Inflammatory macrophage treated with lipopolysaccharide for 1 hour (primary cell): ENCODE data around the gene DYNLT2.

ENCODE experiments used
- DNase-seq, 2 donors: peaks; one replicate each; pipeline ENCODE4 v3.0.0-alpha.2; 2020 to 2022

The DYNLT2 gene, protein sequence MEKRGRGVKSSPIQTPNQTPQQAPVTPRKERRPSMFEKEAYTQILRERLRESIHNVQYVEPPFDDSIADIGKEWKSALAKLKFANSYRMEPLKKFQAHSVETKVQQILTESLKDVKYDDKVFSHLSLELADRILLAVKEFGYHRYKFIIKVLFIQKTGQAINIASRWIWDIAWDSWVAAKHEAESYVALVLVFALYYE

DNA sequence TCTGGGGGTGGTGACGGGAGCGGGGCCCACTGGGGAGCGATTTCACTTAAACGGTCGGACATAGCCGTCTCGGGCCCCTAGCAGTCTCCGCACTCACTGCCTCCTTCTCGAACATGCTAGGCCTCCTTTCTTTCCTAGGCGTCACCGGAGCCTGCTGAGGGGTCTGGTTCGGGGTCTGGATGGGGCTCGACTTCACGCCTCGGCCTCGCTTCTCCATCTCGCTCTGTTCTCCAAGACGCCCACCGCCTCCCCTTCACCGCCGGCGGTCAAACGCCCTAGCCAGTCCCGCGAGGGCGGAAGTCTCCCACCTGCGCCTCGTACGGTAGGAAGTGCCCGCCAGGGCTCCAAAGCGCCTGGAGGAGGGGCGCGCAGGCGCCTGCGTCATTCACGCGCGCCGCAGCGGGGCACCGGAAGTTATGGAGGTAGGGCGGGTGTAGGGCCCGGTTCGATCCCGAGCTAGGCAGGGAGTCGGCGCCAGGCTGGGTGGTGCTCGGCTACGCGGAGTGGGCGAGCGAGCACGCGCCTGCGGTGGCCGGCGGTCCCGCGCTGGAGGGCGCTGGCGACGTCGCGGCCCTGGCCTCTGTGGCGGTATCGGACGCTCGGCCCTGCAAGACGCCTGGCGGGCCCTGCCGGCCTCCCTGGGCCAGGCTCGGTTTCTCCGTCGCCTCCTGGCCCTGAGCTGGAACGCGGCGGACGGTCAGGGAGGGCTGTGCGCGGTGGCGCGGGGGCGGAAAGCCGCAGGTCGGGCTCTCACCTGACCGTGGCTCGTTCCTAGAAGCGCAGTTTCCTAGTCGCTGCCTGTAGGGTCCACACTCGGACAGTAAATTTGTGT lies at the start of gene DYNLT2, which contains the start of gene ERMARD:
Gene DYNLT2, minus strand, starts transcription at position 331 of the 832 bp plus-strand sequence. Its CDS starts 114 bp downstream, at position 217.
Gene ERMARD, plus strand, starts transcription at position 381 of the 832 bp plus-strand sequence. Its CDS starts 36 bp downstream, at position 417.
- peak; percentile 92 to 95 for DNase-seq

DNA sequence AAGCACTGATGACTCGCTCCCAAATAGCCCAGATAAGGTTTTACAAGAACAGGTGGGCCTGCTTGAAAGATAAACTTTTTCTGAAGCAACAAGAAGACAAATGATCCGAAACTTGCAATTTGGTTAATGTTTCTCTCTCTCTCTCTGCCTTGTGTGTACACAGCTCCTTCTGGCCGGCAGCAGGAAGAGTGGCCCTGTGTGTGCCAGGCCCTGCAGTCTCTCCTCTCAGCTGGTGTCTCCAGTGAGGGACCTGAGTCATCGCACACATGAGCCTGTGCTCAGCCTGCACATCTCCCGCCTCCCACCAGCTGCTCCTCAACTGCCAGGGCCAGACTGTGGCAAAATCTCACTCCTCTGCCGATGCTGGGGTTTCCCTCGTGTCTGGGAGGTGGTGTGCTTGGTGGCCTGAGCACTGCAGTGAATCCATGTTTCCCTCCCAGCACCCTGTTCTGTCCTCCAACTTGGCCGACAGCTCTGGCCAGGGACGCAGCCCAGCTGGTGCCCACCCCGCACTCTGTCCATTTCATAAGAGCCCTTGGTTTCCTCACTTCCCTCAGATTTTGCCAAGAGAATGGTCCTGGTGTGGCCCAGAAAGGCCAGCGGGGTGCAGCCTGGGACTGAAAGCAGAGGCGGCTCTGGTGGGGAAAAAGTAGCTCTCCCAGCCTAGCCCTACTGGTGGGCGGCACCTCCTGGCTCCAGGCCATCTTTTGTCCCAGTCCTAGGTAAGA lies 49.5 kb upstream of the DYNLT2 start:
- peak in 1 of 2 donors; percentile 3 for DNase-seq

DNA sequence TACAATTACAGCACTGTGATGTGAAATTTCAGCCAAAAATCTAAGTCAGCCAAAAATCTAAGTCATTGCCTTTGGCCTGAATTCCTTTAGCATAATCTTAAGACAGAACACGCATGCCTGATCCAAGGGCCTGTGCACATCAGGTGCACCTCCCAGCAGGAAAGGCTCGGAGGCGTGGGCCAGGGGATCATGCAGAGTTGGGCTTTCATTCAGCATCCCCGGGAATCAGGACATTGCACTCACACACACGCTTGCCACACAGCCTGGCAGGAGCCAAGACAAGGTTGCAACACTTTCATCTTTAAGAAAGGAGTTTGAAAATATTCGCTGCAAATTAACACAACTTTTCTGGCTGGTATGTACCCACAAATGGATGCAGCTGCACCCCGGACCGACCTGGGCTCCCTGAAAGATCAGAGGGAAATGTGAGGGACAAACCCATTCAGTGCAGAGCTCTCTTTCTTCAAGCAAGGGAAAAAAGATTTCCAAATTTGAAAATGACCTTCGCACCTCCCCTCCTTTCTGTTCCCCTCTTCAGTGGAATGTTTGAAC lies 48.8 kb upstream of the DYNLT2 start:
- no peak for DNase-seq

DNA sequence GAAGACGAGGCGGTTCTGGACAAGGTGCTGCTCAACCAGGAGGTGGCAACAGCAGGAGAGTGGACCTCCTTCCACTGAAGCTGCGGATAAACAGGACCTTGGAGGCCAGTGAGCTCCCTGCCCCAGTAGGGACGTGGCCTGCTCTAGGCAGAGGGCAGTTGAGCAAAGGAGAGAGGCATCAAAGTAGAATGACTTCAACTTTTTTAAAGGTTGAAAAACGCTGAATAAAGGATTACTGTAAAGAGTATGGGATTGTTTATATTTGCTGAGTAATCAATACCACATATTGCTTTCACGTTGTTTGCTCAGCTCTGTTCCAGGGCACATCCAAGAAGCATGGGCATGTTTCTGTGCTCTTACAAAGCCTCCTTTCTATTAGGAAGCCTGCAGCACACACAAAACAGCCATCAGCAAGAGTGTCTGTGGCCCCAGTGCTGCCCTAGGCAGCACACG lies 48.1 kb upstream of the DYNLT2 start:
- DNase-seq, result no peak

DNA sequence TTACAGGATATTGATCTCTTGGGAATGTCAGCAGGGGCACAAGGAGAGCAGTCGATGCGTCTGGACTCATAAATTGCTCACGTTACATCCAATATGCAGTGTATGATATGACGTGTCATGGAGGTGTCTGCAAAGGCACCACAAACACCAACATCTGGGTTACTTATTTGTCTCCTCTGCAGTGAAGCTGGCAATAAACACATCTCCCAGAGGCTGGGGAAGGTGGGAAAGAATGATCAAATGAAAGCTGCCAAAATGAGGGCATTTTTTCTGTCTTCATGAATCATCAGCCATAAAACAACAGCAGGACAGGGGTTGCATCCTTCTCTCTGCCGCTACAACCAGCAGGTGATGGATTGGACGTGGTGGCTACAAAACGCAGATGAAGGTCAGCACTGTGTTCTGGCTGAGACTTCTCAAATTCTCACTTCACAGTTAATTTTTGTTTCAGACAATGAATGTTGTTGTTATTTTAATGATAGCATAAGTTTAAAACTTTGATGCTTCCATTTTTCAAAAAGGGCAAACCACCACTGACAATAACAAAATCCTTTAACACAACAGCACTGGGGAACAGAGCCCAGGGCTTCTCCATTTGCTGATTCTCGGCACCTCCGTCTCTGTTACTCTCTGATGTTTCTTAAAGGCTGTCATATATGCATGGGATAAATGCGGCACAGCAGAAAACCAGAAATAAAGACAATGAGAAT lies 47.5 kb upstream of the DYNLT2 start:
- DNase-seq, result no peak

DNA sequence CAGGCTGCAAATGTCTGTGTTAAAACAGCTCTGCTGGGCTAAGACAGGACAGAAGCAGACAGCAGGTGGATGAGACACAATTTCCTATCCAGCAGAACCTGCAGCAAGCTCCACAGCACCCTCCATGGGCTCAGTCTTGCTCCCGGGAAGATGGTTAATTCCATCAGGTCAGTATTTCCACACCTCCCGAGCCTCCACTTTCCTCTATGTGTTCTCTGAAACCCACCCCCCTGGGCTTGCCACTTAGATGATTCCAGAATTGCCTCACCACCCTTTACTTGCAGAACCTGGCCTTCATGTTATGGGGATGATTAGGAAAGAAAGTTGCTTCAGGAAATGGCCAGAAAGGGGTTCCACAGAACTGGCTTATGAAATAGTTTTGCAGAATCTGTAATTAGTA lies 43.8 kb upstream of the DYNLT2 start:
- peak; percentile 2 to 20 for DNase-seq

DNA sequence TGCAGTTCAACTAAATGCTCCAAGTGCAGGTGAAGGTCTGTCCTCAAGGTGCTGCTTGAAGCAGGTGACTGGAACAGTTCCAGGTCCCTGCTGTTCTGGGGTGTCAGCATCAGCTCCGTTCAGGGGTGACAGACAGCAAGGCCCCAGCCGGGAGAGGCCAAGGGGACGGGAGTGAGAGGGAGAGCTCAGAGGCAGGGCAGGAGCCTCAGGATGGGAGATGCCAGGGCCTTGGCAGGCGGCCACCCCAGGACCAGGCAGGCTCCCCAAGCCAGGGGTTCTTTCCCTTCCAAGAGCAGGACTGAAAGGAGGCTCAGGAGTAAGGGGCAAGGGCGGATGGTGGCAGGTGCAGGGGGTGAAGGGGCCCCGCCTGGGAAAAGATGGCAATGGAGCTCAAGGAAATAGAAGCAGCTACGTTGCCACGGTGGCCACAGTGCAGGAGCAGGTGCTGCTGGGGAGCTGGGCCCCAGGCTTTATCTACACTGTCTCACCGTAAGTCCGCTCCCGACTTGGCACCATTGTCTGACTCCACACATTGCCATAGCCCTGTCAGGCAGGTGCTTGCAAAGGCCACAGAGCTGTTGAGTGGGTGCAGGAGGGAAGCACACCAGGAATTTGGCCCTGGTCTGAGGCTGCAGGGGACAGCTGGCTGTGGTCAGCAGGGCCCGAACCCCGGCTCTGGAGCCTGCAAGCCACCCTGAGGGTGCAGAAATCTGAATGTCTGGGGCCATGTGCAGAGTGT lies 43.1 kb upstream of the DYNLT2 start:
- no peak for DNase-seq

DNA sequence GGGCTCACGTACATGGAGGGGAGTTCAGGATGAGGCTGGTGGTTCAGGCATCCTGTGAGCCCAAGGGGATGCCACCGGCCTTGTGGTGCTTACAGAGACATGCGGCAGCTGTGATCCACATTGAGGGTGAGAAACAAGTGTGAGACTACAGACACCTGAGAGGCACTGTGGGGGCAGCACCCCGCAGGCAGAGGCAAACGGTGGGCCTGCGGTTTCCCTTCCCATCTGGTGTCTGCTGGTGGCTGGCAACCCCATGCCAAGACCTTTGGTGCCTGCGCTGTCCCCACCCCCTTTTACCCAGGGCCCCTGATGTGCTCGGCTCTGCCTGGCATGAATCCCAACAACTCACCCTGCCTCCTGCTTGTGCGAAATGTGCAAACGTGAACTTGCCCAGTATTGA lies 42.0 kb upstream of the DYNLT2 start:
- DNase-seq, result no peak

DNA sequence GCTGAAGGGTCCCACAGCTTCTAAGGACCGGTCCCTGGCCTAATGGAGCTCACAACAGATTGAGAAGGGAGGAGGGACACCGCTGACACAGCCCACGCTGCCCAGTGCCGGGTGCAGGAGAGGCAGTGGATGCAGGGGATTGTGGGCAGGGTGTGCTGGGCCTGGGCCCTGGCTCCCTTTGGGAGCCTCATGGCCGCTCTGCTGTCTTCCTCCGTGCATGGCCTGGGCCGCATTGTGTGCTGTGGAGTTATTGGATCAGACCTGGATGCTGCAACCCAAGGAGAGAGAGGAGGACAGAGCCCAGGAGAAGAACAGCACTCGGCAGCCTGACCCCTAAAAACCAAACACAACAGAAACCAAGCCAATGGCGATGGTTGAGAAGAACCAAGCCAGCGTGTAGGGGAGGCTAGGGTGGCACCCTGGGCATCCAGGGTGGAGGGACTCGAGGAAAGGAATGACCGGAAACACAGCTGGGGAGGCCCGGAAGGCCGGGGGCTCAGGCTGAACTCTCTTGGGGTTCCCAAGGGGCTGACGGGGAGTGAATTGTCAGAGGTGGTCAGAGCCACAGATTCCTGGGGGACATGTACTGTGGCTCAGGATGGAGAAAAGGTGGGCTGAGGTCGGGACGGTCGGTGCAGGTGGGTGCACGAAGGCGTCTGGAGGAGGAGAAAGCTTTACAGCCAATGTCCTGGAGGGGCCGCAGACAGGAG lies 41.1 kb upstream of the DYNLT2 start:
- DNase-seq, result no peak

DNA sequence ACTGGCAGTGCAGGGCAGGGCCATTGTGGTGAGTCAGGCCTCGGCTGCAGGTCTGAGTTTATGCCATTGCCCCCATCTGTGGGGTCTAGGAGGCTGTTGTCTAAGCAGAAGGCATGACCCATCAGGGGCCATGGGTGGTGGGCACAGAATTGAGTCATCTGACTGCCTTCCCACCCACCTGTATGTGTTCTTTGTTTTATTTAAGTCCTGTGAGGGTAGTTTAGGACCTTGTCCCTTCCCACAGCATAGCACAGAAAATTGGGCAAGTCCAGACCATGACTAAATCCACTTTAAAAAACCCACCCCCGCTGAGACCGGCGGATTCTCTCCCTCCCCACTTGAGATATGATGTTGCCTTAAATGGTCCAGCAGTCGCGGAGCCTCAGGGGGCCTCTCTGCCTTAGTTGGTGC lies 40.4 kb upstream of the DYNLT2 start:
- DNase-seq, result no peak

DNA sequence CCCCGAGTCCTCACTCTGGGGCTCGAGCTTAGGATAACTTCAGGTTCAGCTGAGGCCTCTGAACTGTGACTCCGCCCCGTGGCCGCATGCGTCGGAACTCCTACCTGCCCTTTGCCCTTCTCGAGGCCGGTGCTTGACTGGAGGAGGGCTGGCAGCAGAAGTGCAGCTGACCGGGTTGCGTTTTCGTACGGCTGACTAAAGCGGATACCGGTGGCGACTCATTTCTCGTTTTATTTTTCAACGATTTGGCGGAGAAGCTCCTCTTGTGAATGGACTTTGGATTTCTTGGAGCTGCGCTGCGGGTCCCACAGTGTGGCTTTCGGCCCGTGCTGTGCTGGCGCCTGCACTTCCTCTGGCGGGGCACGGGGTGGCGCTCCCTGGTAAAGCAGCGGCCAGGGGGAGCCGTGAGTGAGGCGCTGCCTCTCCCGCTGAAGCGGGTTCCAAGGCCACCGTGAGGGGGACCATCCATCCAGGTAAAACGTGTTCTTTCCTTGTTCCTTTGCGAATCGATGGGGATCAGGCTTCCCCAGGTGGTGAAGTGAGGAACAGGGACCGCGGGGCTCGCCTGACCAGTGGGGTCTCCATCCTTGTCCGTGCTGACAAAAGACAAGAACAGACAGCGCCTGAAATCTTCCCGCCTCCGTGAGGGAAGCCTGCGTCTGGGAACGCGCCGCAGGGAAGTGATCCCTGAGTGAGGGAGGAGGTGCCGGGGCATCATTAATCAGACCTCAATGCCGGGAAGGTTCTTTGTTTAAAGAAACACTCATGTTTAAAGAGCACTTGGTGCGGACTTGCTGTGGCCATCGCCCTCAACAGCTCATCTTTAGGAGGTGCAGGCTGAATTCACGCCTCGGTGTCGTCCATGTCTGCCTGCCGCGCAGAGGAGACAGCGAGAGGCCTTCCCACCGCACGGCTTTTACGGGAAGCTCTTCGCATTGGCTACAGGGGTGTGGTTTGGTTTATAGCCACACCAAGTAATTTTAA lies 38.9 kb upstream of the DYNLT2 start:
- peak; percentile 33 to 65 for DNase-seq

DNA sequence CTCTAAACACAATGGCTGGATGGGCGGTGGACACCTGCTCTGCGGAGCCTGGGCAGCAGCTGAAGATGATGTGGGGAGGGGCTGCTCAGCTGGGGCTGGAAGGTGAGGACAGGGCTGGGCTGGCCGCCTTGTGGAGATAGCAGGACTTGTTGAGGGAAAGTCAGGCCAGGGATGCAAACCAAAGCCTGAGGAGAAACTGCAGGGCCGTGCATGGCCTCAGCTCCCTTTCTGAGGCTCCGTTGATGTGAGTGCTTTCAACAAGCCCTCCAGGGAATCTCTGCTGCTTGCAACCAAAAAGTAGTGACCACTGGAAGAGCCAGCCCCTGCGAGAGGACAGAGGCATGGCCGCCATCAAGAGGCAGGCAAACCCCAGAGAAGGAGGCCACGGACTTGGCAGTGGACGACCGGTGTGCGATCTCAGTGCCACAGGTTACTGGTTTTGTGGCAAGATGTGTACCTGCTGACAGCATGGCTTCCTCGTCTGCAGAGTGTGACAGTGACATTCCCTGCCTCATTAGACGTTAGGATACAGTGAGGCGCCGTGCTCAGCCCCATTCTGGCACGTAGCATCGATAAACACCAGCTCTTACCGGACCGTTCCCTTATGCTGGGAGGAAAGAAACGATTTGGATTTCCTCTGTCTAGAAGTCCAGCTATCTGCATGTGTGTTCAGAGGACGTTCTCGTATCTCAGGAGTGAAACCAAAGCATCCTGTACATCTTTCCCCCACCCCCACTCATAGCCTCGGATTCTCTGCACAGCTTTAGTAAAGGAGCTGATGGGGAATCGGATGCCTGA lies 38.0 kb upstream of the DYNLT2 start:
- no peak for DNase-seq

DNA sequence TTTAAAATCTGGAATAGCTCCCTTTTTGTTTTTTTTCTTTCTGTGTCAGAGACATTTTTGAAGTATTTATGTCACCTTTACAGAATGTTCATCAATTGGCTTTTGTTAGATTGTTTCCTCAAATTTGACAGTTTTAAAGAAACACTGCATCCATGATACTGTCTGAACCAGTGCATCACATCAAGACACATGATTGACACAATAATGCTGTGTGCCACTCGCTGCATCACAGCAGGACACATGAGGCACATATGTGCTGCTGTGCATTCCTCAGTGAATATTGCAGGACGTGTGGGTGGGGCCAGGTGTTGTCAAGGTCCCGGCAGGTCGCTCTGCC lies 37.4 kb upstream of the DYNLT2 start:
- DNase-seq, result no peak

DNA sequence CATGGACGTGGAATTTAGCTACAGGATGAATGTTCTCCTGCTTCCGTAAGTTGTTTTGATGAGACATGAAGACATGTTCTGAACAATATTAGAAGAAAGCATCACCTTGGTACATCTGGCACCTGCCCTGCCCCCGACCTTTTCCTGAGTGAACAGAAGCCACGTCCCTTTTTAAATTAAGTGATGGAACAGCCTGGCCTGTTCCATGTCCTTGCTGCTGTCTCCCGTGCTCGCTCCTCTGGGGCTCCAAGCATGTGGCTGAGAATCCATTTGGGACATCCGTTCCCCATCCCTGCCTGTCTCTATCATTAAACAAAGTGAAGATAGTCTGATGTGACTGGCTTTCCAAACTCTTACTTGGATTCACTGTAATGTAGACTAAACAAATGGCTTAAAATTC lies 36.4 kb upstream of the DYNLT2 start:
- DNase-seq, result no peak

DNA sequence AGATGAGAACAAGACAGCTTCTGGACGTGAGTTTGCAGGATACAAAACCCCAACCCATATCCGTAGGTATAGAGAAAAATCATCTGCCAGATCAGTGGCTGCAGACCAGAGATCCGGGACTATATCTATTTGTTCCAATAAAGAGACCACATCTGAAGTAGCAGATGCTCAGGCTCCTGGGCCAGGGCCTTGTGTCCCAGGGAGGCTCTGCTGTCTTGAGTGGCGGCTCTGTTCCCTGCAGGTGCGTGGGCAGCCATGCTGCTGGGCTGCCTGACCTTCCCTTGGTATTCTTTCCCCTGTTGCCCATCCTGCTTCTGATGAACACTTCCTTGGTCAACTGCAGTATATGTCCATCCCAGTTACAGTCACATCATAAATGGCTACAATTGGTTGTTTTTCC lies 35.0 kb upstream of the DYNLT2 start:
- DNase-seq, result no peak

DNA sequence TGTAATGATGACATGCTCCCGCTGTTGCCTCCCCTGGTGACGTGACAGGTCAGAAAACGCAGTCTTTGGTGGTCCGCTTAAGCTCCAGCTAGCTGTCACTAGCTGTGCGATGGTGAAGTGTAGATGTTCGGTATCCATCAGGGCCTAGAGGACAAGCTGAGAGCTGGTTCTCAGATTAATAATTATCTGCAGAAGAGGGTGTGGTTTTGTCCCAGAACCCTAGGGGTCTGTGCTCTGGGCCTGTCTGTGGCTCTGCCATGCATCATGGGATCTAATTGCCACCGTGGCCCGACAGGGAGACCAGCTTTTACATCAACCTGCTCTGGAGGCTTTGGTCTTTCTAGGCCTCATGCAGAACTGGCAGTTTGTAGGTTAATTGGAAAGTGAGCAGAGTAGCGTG lies 34.2 kb upstream of the DYNLT2 start:
- DNase-seq, result no peak

DNA sequence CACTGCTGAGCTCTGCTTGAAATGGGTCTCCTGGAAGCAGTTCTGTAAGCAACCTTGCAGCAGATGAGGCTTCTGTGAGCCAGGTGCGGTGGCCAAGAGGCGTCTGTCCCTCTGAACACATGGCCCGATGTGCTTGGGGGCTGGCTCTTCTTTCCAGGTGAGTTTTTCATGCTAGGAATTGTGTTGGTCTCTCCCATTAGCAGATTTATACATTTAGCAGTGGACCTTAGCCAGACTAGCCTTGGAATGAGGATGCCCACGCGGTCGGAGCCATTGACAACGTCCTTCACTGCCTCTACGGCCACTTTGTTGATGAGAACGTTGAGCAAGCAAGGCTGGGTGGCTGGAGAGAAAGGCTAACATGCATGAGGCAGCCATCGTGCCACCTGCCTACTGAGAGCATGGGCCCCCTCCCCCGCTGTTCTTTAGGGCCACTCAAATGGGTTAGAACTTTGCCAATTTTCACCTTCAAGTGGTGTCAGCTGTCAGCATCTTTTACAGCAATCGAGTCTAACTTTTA lies 33.5 kb upstream of the DYNLT2 start:
- DNase-seq, result no peak

DNA sequence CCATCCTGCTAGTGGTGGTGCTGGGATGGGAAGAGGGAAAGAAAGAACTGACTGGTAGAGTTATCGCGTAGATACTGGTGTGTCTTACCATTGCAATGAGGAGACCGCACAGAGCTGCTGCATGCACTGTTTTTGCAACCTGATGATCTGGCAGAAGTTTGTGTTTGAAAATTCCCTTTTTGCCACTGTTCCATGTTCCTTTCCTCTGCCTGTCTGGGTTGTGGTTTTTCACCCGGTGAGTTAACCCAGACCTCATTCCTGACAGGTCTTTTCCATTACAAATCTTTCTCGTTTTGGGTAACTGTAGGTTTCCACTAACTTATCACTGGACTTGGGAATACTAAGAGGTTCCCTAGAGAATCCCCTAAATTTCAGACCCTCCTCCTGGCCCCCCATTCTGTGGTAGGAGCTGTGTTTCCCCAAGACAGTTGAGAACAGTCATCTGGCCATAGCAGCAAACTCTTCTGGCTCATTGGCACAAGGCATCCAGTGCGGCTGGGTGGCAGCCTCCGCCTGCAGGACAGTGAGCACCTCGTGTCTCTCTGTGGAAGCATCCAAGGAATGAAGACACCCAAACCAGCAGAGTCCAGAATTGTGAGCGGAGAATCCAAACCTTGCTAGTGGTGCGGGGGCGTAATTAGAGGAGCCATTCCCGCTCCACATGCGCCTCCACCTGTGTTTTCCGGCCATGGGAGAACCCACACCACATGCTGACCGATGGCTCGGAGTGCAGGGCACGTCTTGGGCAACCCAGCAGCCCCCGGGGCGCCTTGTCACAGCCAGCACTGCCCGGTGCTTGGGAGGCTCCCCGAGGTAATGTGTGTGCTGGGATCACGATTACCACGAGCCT lies 32.8 kb upstream of the DYNLT2 start:
- DNase-seq, result no peak
